GM21825 (cell line): ENCODE data around the gene ARHGEF37.
"Not testable (repeated sequence)": the region's sequence is repeated elsewhere in the genome, so short reads cannot be mapped to it uniquely, and the experiment has no call there.

Experiments used
- ATAC-seq: cut with Tn5 transposase; IDR thresholded peaks from one replicate; pipeline ENCODE4 v1.9.1; 2021; ENCODE audit warnings: mild to moderate bottlenecking, moderate library complexity; ENCODE audit not compliant: unreplicated experiment

The ARHGEF37 gene

GRCh38 chr5:149563466-149563865, 17.8 kb upstream of the ARHGEF37 start:
- no peak for ATAC-seq

DNA sequence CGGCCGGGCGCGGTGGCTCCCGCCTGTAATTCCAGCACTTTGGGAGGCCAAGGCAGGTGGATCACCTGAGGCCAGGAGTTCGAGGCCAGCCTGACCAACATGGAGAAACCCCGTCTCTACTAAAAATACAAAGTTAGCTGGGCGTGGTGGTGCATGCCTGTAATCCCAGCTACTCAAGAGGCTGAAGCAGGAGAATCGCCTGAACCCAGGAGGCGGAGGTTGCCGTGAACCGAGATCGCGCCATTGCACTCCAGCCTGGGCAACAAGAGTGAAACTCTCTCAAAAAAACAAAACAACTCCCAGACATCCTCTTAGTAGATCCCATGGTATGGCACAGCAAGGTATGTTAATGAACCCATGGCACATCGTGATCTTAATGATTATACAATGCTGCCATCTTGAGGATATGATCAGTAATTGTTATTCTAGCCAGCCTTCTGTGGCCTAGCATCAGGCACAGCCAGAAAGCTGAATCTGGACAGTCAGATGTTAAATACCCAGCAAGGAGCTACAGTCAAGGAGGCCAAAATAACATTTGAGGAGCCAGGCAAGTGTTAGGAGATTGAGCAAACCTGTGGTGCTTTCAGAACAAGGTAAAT, 16.7 kb upstream of the ARHGEF37 start:
- peak; percentile 88 for ATAC-seq

GRCh38 chr5:149567226-149567625, 14.1 kb upstream of the ARHGEF37 start:
- no peak for ATAC-seq

- ATAC-seq: no peak
Observed at GRCh38 chr5:149572170-149572569, 9.1 kb upstream of the ARHGEF37 start.

DNA sequence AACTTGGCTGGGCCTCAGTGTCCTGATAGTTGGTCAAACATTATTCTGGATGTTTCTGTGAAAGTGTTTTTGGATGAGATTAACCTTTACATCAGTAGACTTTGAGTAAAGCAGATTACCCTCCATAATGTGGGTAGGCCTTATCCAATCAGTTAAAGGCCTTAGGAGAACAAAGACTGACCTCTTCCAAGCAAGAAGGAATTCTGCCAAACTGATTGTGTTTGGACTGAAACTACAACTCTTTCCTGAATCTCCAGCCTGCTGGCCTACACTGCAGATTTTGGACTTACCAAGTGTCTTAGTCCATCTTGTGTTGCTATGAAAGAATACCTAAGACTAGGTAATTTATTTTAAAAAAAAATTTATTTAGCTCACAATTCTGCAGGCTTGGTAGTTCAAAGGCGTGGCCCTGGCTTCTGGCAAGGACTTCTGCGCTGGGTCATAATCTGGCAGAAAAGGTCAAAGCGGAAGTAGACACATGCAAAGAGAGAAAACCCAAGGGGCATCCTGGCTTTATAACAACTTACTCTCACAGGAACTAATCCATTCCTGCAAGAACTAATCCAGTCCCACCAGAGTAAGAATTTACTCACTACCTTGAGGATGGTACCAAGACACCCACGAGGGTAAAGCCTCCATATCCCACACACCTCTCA, 8.6 kb upstream of the ARHGEF37 start:
- no peak for ATAC-seq

DNA sequence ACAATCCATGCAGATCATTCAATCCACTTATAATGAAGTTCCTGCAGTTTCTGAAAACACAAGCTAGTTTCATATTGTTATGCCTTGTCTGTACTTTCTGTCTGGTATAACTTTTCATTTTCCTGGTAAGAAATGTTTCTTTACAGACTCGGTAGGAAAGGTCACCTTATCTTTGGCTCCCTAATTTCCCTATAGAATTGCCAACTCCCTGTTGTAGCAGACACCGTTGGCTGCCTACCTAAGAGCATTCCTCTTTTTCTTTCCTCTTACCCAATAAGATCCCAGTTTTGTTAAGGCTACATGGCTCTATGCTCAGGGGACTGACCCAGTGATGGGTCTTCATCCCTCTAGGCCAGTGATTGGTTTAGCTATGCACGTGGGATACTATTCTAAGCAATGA, 6.2 kb upstream of the ARHGEF37 start:
- ATAC-seq: no peak

GRCh38 chr5:149576021-149576420, 5.3 kb upstream of the ARHGEF37 start:
- ATAC-seq: no peak

DNA sequence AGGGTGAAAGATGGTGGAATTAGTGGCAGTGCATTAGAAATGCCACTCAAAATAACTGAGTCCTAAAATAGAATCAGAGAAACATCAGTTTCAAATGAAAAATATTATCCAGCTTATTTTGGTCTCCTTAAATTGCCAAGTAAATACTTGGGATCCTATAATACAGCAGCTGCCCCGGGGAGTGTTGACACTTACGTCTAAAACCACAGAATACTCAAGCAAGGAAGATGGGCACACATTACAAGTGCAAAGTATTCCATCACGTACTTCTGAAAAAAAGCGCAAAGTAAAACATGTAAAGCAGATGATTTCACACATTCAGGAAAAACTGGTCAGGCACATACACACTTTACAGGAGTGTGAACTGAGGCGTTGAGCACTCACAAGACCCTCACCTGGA, 2.4 kb upstream of the ARHGEF37 start:
- no peak for ATAC-seq

GRCh38 chr5:149580808-149581191, 498 bp upstream of the ARHGEF37 start:
- ATAC-seq: no peak

- ATAC-seq: no peak
Observed at GRCh38 chr5:149581931-149582768, 852 bp downstream of the ARHGEF37 start.

- ATAC-seq: no peak
Observed at GRCh38 chr5:149583394-149583793, 2.1 kb downstream of the ARHGEF37 start.

DNA sequence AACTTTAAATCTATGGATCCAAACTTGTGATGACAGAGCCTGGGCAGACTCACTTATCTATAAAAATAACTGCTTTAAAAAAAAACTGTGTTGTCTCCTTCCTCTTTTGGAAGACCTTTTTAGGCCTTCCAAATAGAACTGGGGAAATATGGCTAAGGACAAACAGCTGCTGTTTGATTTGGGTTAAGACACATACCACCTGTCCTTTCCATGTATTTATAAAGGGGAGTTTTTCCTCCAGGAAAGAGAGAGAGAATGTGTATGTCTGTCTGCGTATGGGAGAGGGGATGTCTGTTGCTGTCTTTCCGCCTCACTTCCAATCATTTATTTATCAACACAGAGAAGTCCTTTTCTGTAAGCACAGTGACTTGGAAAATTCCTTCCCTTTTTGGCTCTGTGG, 2.8 kb downstream of the ARHGEF37 start:
- ATAC-seq: no peak

DNA sequence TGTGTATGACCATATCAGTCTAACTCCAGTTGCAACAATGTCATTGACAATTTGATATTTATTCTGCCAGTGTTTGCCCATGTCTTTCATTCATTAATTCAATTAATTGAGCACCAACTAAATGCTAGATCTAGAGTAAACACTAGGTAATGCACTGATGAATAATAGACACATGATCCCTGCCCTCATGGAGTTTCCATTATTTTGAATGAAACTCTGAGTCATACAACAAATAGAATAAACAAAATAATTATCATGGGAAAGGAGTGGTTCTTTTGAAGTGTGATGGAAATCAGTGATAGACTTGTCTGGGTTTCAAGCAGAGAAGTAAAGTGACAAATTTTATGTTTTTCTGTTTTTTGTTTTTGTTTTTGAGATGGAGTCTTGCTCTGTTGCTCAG, 4.6 kb downstream of the ARHGEF37 start:
- no peak for ATAC-seq

GRCh38 chr5:149586708-149587318, 5.5 kb downstream of the ARHGEF37 start:
- no peak for ATAC-seq

DNA sequence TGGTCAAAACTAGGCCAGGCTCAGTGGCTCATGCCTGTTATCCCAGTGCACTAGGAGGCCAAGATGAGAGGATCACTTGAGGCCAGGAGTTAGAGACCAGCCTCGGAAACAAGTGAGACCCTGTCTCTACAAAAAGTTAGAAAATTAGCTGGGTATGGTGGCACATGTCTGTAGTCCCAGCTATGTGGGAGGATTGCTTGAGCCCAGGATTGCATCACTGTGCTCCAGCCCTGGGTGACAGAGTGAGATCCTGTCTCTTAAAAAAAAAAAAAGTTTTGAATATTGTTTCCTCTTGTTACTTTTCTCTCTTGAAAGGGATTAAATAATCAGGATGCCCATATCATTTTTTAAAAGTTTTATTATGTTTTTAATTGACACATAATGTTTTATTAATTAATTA, 7.6 kb downstream of the ARHGEF37 start:
- ATAC-seq: no peak

DNA sequence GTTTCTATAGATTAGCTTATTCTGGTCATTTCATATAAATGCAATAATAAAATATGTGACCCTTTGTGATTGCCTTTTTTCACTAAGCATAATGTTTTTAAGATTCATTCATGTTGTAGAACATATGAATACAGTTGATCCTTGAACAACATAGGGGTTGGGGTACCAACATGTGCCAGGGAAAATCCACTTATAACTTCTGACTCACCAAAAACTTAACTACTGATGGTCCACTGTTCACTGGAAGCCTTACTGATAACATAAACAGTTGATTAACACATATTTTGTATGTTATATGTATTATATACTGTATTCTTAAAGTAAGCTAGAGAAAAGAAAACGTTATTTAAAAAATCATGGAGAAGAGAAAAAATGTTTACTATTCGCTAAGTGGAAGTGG, 12.1 kb downstream of the ARHGEF37 start:
- ATAC-seq: no peak

GRCh38 chr5:149594206-149594895, 13.1 kb downstream of the ARHGEF37 start:
- ATAC-seq: no peak

DNA sequence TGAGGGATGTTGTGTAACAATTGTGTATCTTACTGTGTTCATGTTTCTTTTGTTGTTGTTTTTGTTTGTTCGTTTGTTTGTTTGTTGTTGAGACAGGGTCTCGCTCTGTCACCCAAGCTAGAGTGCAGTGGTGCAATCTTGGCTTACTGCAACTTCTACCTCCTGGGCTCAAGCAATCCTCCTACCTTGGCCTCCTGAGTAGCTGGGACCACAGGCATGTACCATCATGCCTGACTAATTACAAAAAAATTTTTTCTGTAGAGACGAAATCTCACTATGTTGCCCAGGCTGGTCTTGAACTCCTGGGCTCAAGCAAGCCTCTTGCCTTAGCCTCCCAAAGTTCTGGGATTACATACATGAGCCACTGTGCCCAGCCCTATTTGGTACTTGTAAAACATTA, 13.8 kb downstream of the ARHGEF37 start:
- ATAC-seq: not testable (repeated sequence)

GRCh38 chr5:149596712-149597111, 15.4 kb downstream of the ARHGEF37 start:
- ATAC-seq: no peak

DNA sequence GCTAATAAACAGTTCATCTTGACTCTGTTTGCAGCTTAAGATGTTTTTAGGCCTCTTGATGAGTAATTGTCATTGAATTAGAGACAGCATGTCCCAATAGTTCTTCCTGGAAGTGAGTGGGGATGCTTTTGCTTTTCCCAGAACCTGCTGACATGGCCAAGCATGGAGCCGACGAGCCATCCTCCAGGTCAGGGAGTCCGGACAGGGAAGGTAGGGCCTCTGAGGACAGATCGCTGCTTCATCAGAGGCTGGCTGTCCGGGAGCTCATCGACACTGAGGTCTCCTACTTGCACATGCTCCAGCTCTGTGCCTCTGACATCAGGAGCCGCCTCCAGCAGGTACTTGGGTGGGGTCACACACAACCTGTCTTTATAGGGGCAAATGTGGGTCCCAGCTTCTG, 16.3 kb downstream of the ARHGEF37 start:
- no peak for ATAC-seq

GRCh38 chr5:149598234-149598633, 16.9 kb downstream of the ARHGEF37 start:
- not testable (repeated sequence) for ATAC-seq
